GM18502 (cell line): ENCODE measurements around the gene TMED8.

Experiments used
- ATAC-seq: cut with Tn5 transposase; IDR thresholded peaks from one replicate; pipeline ENCODE4 v1.9.1; 2021; ENCODE audit warnings: mild to moderate bottlenecking; ENCODE audit not compliant: unreplicated experiment, poor library complexity

Gene TMED8

DNA sequence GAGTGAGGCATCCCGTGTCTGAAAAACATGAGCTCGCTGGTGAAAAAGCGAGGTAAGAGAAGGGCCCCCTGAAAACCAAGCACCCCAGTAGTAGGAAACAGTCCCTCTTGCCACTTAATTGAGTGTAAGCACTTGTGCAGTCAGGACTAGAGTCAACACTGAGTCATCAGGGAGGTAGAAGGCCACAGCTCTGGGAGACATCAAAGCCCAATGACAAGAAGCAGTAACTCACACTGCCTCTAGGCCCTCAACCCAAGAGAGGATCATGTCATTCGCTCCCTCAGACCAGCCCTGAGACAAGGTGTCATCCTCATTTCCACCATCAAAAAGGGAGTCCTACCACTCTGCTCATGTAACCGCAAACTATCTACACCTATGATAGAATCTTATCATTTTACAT, 74.0 kb downstream of the TMED8 start:
- ATAC-seq = no peak

GRCh38 chr14:77301103-77301502, 75.8 kb downstream of the TMED8 start:
- ATAC-seq = peak; percentile 58

- no peak for ATAC-seq
Observed at GRCh38 chr14:77299771-77300170, 77.1 kb downstream of the TMED8 start.

DNA sequence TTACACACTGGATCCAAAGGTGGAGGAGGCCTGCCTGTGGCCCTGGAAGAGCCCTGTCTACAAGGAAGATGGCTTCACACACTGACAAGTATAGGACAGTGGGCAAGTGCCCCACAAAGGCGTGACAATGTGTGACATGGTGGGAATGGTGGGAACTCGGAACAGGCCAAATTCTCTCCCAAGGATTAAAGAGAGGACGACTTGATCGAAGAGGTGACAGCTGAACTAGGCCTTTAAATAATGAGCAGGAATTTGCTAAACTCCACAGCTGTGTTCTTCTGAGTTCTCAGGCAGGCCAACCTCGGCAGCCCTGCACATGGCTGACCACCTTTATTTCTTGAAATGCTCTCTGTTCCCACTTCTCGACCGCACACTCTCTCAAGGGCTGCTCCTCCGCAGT, 80.0 kb downstream of the TMED8 start:
- no peak for ATAC-seq

- ATAC-seq = no peak
Observed at GRCh38 chr14:77296155-77296554, 80.7 kb downstream of the TMED8 start.

- ATAC-seq = no peak
Observed at GRCh38 chr14:77290705-77291104, 86.2 kb downstream of the TMED8 start.

- no peak for ATAC-seq
Observed at GRCh38 chr14:77286576-77286975, 90.3 kb downstream of the TMED8 start.
